Measurements from ENCODE around the gene DUSP15.
A peak's percentile ranks its signal among the peaks of the same experiment; 100 is the strongest.

The DUSP15 gene

DNA sequence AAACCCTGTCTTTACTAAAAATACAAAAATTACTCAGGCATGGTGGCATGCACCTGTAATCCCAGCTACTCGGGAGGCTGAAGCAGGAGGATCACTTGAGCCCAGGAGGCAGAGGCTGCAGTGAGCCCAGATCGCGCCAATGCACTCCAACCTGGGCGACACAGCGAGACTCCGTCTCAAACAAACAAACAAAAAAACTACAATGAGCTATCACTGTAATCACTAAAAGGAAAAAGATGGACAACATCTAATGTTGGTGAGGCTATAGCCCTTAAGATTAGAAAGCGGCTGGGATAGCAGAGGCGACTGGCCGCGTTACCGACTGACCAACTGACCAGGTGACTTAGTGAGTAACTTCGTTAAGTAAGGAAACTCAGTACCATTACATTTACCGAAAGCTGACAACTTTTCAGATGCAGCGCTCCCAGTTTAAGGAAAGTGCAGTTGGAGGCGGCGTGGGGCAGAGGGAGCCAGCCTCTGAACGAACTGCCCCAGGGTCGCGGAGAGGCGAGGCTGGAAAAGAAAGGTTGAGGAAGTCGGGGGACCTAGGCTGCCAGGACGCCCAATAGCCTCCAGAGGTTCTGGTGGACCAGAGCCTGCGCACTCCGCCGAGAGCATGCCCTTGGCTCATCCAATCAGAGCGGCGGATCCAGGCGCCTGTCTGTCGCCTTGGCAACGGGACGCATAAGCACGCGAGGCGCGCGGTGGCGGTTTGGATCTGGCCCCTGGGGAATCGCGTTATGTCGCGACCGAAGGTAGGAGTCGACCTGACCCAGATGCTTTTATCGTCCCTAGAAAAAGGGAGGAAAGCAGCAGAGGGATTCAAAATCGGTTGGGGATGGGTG lies 9.0 kb upstream of the DUSP15 start:
- no peaks in the 10 kb centered on the region for H3K27me3 ChIP-seq (ENCODE audit: control insufficient read depth, insufficient read depth, low read length)

GRCh38 chr20:31877684-31878083 lies 7.4 kb upstream of the DUSP15 start:
- H3K27me3 ChIP-seq (ENCODE audit: control insufficient read depth, insufficient read depth, low read length): no peaks in the 10 kb centered on the region
- H3K9ac ChIP-seq (ENCODE audit: low read length): no peak overlapping the region
- H3K4me1 ChIP-seq (ENCODE audit: control insufficient read depth, insufficient read depth, low read length): no peaks in the 10 kb centered on the region
- H3K36me3 ChIP-seq (ENCODE audit: control insufficient read depth, insufficient read depth, low read length): no peaks in the 10 kb centered on the region
- H3K9me3 ChIP-seq (ENCODE audit: control insufficient read depth, low read length): no peaks in the 10 kb centered on the region
- H3K4me3 ChIP-seq (ENCODE audit: low read length): no peak overlapping the region

More for the DNA sequence above, 9.0 kb upstream of the DUSP15 start:
- peak overlapping the region; percentile 66 for H3K9ac ChIP-seq (ENCODE audit: low read length)
- H3K36me3 ChIP-seq (ENCODE audit: control insufficient read depth, insufficient read depth, low read length): no peaks in the 10 kb centered on the region
- no peaks in the 10 kb centered on the region for H3K4me1 ChIP-seq (ENCODE audit: control insufficient read depth, insufficient read depth, low read length)
- H3K4me3 ChIP-seq (ENCODE audit: low read length): peak overlapping the region; percentile 82
- no peaks in the 10 kb centered on the region for H3K9me3 ChIP-seq (ENCODE audit: control insufficient read depth, low read length)

GRCh38 chr20:31875671-31876070 lies 5.3 kb upstream of the DUSP15 start:
- Histone ChIP-seq H3K9ac (ENCODE audit: low read length) (no peak overlapping the region), H3K4me3 (ENCODE audit: low read length) (no peak overlapping the region), H3K9me3 (ENCODE audit: control insufficient read depth, low read length) (no peaks in the 10 kb centered on the region), H3K27me3 (ENCODE audit: control insufficient read depth, insufficient read depth, low read length) (peaks cover 12% of the 10 kb centered on the region), H3K4me1 (ENCODE audit: control insufficient read depth, insufficient read depth, low read length) (peaks cover 4% of the 10 kb centered on the region), H3K36me3 (ENCODE audit: control insufficient read depth, insufficient read depth, low read length) (no peaks in the 10 kb centered on the region)

GRCh38 chr20:31872406-31872805 lies 2.1 kb upstream of the DUSP15 start:
- no peak overlapping the region for H3K4me3 ChIP-seq (ENCODE audit: low read length)
- H3K9me3 ChIP-seq (ENCODE audit: control insufficient read depth, low read length): no peaks in the 10 kb centered on the region
- H3K27me3 ChIP-seq (ENCODE audit: control insufficient read depth, insufficient read depth, low read length): peaks cover 32% of the 10 kb centered on the region
- peaks cover 15% of the 10 kb centered on the region for H3K4me1 ChIP-seq (ENCODE audit: control insufficient read depth, insufficient read depth, low read length)
- no peaks in the 10 kb centered on the region for H3K36me3 ChIP-seq (ENCODE audit: control insufficient read depth, insufficient read depth, low read length)
- H3K9ac ChIP-seq (ENCODE audit: low read length): no peak overlapping the region

- no peak overlapping the region for H3K9ac ChIP-seq (ENCODE audit: low read length)
- no peak overlapping the region for H3K4me3 ChIP-seq (ENCODE audit: low read length)
These were observed 1.3 kb upstream of the DUSP15 start for GRCh38 chr20:31871618-31871954.

DNA sequence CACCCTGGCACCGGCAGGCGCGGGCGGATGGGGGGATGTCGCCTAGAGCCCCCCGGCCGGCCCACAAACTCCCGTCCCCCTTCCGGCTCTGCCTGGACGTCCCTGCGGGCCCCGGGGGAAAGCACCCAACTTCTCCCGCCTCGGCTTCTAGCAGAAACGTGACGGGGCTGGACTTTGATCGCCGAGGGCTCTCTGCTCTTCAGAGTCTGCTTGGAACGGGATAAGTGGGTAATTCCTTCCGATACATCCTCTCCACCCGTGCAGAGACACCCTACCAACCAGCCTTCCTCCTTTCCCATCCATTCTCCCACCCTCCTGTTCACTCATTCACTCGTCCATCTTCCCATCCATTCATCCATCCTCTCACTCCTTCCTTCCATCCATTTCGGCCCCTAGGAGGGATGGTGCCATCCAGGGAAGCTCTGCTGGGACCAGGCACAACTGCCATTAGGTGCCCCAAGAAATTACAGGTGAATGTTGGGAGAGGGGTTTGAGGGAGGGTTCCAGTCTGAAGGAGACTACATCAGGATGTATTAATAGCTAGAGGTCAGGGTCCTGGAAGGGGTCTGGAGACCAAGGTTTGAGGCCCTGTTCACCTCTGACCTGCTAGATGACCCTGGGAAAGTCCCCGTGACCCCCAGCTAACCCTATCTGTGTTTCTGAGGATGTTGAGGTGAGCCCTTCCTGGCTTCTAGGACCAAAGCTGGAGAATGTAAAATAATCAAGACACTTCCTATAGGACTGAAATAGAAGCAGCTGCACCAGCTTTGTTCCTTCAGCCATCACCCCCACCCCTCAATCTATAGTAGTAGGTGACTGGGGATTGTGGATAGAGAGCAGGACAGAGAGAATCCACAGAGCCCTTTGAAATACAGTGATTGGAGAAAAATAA lies 645 bp upstream of the DUSP15 start:
- Histone ChIP-seq H3K4me3 (ENCODE audit: low read length) (no peak overlapping the region), H3K9ac (ENCODE audit: low read length) (peak overlapping the region; percentile 59), H3K27me3 (ENCODE audit: control insufficient read depth, insufficient read depth, low read length) (peaks cover 32% of the 10 kb centered on the region), H3K4me1 (ENCODE audit: control insufficient read depth, insufficient read depth, low read length) (peaks cover 15% of the 10 kb centered on the region), H3K9me3 (ENCODE audit: control insufficient read depth, low read length) (no peaks in the 10 kb centered on the region), H3K36me3 (ENCODE audit: control insufficient read depth, insufficient read depth, low read length) (no peaks in the 10 kb centered on the region)

More at GRCh38 chr20:31871618-31871954, 1.3 kb upstream of the DUSP15 start:
- Histone ChIP-seq H3K27me3 (ENCODE audit: control insufficient read depth, insufficient read depth, low read length) (peaks cover 32% of the 10 kb centered on the region), H3K9me3 (ENCODE audit: control insufficient read depth, low read length) (no peaks in the 10 kb centered on the region), H3K36me3 (ENCODE audit: control insufficient read depth, insufficient read depth, low read length) (no peaks in the 10 kb centered on the region), H3K4me1 (ENCODE audit: control insufficient read depth, insufficient read depth, low read length) (peaks cover 15% of the 10 kb centered on the region)

- peaks cover 15% of the 10 kb centered on the region for H3K4me1 ChIP-seq (ENCODE audit: control insufficient read depth, insufficient read depth, low read length)
- H3K9me3 ChIP-seq (ENCODE audit: control insufficient read depth, low read length): no peaks in the 10 kb centered on the region
- peaks cover 32% of the 10 kb centered on the region for H3K27me3 ChIP-seq (ENCODE audit: control insufficient read depth, insufficient read depth, low read length)
- H3K9ac ChIP-seq (ENCODE audit: low read length): peak overlapping the region; percentile 59
- peak overlapping the region; percentile 22 for H3K4me3 ChIP-seq (ENCODE audit: low read length)
- no peaks in the 10 kb centered on the region for H3K36me3 ChIP-seq (ENCODE audit: control insufficient read depth, insufficient read depth, low read length)
These were observed 720 bp downstream of the DUSP15 start for GRCh38 chr20:31869673-31869941.

DNA sequence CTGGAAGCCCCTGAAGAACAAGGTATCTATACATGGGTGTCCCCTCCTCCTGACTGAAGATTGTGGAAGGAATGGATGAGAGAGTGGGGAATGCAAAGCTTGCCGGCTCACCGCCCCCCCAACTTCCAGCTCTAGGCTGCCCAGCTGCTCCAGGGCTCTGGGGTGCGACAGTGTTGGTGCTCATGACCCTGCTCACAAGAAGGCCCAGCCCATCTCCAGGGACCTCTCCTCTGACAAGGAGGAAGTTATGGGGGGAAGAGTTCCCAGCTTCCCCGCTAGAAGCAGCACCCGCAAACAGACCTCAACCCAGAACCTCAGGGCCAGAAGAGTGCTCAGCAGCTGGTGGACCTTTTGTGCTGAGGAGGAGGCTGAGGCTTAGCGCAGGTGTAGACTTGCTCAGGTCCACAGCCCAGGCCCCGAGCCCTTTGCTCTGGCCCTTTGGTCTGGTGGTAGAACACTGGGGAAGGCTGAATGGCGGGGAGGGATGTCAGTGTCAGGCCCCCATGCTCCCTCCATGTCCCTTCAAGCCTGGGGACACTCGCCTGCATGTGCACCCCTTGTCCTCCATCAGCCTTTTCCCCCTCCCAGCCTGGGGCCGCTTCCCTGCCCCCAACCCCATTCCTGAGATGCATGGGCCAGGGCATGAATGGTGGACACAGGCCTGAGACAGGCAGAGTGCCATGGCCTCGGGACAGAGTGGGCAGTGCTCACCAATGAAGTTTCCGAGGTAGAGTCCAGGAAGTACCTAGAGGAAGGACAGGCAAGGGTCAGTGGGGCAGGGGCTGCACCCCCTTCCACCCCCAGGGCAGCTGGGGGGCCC lies 1.3 kb downstream of the DUSP15 start:
- Histone ChIP-seq H3K4me3 (ENCODE audit: low read length) (no peak overlapping the region), H3K9ac (ENCODE audit: low read length) (peak overlapping the region; percentile 59), H3K9me3 (ENCODE audit: control insufficient read depth, low read length) (no peaks in the 10 kb centered on the region), H3K27me3 (ENCODE audit: control insufficient read depth, insufficient read depth, low read length) (peaks cover 32% of the 10 kb centered on the region), H3K4me1 (ENCODE audit: control insufficient read depth, insufficient read depth, low read length) (peaks cover 15% of the 10 kb centered on the region), H3K36me3 (ENCODE audit: control insufficient read depth, insufficient read depth, low read length) (no peaks in the 10 kb centered on the region)

- Histone ChIP-seq H3K9ac (ENCODE audit: low read length) (no peak overlapping the region), H3K4me1 (ENCODE audit: control insufficient read depth, insufficient read depth, low read length) (peaks cover 17% of the 10 kb centered on the region), H3K9me3 (ENCODE audit: control insufficient read depth, low read length) (no peaks in the 10 kb centered on the region), H3K4me3 (ENCODE audit: low read length) (no peak overlapping the region), H3K36me3 (ENCODE audit: control insufficient read depth, insufficient read depth, low read length) (no peaks in the 10 kb centered on the region), H3K27me3 (ENCODE audit: control insufficient read depth, insufficient read depth, low read length) (peaks cover 27% of the 10 kb centered on the region)
These were observed 4.1 kb downstream of the DUSP15 start for GRCh38 chr20:31866221-31866620.

DNA sequence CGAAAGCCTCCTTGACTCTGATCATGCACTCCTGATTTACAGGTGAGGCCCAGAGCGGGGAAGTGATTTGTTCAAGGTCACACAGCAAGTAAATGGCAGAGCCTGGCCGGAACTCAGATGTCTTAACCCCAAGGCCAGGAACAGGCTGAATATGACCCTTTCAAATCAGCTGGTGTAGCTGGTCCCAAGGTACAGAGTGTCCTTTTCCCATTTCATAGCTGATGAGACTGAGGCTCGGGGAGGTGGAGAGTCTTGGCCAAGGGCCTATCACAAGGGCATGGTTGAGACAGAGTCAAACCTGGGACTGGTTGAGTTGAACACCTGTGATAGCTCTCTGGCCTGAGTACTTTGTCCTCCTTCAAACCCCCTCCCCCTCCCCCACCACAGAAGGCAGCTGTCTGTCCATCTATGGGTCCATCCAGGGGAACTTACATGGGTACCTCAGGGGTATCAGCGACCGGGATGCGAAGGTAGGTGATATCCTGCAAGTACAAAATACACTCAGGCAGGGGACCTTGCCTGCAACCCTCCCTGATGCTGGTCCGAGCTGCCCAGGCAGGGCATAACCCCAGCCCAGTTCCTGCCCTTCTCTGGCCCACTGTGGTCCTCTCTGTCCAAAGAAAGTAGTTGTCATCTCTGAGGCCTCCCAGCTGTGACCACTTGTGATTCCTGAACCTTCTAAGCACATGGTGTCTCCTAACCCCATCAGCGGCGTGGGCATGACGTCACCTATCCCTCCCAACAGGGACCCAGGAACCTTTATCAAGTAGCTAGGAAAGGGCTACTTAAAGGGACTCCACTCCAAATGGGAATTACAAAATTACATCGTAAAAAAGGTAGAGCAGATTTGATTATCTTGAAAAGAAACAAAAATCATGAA lies 5.6 kb downstream of the DUSP15 start:
- no peaks in the 10 kb centered on the region for H3K9me3 ChIP-seq (ENCODE audit: control insufficient read depth, low read length)
- H3K9ac ChIP-seq (ENCODE audit: low read length): no peak overlapping the region
- no peak overlapping the region for H3K4me3 ChIP-seq (ENCODE audit: low read length)
- H3K27me3 ChIP-seq (ENCODE audit: control insufficient read depth, insufficient read depth, low read length): peaks cover 26% of the 10 kb centered on the region
- peaks cover 15% of the 10 kb centered on the region for H3K4me1 ChIP-seq (ENCODE audit: control insufficient read depth, insufficient read depth, low read length)
- no peaks in the 10 kb centered on the region for H3K36me3 ChIP-seq (ENCODE audit: control insufficient read depth, insufficient read depth, low read length)

Data from mucosa of stomach (tissue), 1 donor.